HG02970 (cell line): ENCODE data around the gene ATF5.
"Not testable (repeated sequence)": the region's sequence is repeated elsewhere in the genome, so short reads cannot be mapped to it uniquely, and the experiment has no call there.

ENCODE experiments used
- ATAC-seq: cut with Tn5 transposase; IDR thresholded peaks from one replicate; pipeline ENCODE4 v1.9.1; 2021; ENCODE audit warnings: mild to moderate bottlenecking, moderate library complexity, moderate number of reproducible peaks; ENCODE audit not compliant: unreplicated experiment, low FRiP score

Gene ATF5

GRCh38 chr19:49968279-49968922, 39.4 kb downstream of the ATF5 start:
- ATAC-seq = no peak

- ATAC-seq = not testable (repeated sequence)
These were observed 40.4 kb downstream of the ATF5 start for GRCh38 chr19:49969355-49969754.

GRCh38 chr19:49971991-49972411, 43.0 kb downstream of the ATF5 start:
- ATAC-seq = no peak

GRCh38 chr19:49972841-49973240, 43.8 kb downstream of the ATF5 start:
- no peak for ATAC-seq

GRCh38 chr19:49973987-49974386, 45.0 kb downstream of the ATF5 start:
- no peak for ATAC-seq

GRCh38 chr19:49975051-49975450, 46.0 kb downstream of the ATF5 start:
- no peak for ATAC-seq

GRCh38 chr19:49976496-49976895, 47.5 kb downstream of the ATF5 start:
- ATAC-seq = no peak

- no peak for ATAC-seq
These were observed 48.1 kb downstream of the ATF5 start for GRCh38 chr19:49977076-49977475.

- no peak for ATAC-seq
These were observed 48.9 kb downstream of the ATF5 start for GRCh38 chr19:49977881-49978280.

GRCh38 chr19:49978324-49978723, 49.3 kb downstream of the ATF5 start:
- ATAC-seq = no peak

- ATAC-seq = no peak
These were observed 52.9 kb downstream of the ATF5 start for GRCh38 chr19:49981603-49982593.
